Measurements from ENCODE around the gene FAM181A. TPM values are rescaled to one million over a fixed set of nuclear protein-coding genes. Genes with fewer than 3 reads are reported as not detected.

Gene FAM181A
- total RNA-seq, 4 donors from 2014 or later, result not detected

DNA sequence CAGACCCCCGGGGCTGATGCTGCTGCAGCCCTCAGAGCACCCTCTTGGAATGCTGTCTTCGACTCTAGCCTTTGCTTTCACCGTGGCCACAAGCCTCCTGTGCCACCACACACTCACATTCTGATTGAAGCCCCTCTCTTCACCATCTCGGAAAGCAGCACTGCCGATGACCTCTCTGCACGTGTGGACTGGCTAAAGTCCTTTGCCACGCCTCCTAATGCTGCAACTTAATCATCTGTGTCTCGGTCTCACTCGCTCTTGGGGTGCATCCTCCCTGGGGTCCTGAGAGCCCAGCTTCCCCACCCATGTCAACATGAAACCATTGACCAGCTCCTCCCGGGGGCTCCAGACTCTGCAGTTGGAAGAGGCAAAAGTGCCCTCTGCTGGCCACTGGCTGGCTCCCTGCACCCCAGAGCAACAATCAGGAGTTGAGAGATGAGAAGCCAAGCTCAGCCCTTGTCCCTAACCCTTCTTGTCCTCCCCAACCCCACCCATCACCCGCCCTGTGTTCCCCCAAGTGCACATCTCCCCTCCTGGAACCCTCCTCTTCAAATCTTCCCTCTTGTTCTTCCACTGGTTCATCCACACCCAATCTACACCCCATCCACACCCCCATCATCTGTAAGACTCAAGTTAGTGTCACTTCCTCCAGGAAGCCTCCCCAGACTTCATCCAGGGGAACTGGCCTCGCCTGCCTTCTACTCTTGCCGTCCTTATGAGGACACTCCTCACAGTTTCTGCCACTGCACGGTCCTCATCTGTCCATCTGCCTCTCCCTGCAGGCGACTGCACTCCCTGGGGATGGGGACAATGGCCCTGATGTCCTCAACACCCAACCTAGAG is 23.6 kb upstream of the FAM181A start:
- no peaks in the 10 kb centered on the region for H3K9me3 ChIP-seq
- intact Hi-C loops (cut with DNase I; ENCODE audit: low total_unique reads), result no loop called here
- no peak overlapping the region for H3K4me3 ChIP-seq
- H3K4me1 ChIP-seq, result peaks cover 0 to 3% (median 0%) of the 10 kb centered on the region in 4 donors
- 62 to 65% methylated on average over 3 to 15 of the region's 15 CpGs for WGBS, 2 donors (ENCODE audit: low coverage in 1 of 2)
- H3K27ac ChIP-seq, result no peak overlapping the region
- TF ChIP-seq, protein P1, sequence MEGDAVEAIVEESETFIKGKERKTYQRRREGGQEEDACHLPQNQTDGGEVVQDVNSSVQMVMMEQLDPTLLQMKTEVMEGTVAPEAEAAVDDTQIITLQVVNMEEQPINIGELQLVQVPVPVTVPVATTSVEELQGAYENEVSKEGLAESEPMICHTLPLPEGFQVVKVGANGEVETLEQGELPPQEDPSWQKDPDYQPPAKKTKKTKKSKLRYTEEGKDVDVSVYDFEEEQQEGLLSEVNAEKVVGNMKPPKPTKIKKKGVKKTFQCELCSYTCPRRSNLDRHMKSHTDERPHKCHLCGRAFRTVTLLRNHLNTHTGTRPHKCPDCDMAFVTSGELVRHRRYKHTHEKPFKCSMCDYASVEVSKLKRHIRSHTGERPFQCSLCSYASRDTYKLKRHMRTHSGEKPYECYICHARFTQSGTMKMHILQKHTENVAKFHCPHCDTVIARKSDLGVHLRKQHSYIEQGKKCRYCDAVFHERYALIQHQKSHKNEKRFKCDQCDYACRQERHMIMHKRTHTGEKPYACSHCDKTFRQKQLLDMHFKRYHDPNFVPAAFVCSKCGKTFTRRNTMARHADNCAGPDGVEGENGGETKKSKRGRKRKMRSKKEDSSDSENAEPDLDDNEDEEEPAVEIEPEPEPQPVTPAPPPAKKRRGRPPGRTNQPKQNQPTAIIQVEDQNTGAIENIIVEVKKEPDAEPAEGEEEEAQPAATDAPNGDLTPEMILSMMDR (IDR thresholded peaks at IDR 0.05), result peak in 1 of 5 experiments; percentile 11
- no peak for TF ChIP-seq POLR2A (IDR thresholded peaks at IDR 0.05)
- H3K27me3 ChIP-seq, result peaks cover 8% of the 10 kb centered on the region
- in situ Hi-C loops (cut with MboI; ENCODE audit: low pct_ligation_motif_present in 1 of 4, low pct_unique_long_range_greater_than_20kb in 1 of 4, low sequenced_read_pairs in 3 of 4), result loop anchor here in 1 of 4 donors (10.0 kb wide), 1 partner anchor 249 kb away; no protein-coding TSS in a partner anchor
- H3K36me3 ChIP-seq, result no peaks in the 10 kb centered on the region
- DNase-seq, result no peak

DNA sequence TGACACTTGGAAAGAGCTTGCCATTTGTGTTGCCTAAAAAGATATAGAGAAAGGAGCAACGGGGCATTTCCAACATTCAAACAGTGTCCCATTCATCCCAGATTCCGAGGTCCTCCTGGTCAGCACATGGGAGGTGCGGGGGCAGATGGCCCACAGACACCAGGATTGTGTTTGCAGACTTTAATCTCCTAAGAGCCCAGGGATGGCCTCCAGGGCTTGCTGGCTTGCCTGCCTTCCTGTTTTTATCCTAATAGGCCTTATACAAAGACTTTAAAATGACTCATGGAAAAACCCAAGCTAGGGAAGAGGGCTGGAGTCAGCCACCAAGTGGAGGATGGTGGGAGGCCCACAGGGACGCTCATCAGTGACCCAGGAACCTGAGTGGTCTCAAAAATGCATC is 21.5 kb upstream of the FAM181A start:
- peaks cover 0 to 3% (median 0%) of the 10 kb centered on the region in 4 donors for H3K4me1 ChIP-seq
- no peaks in the 10 kb centered on the region for H3K36me3 ChIP-seq
- no peak overlapping the region for H3K27ac ChIP-seq
- in situ Hi-C loops (cut with MboI; ENCODE audit: low pct_ligation_motif_present in 1 of 4, low pct_unique_long_range_greater_than_20kb in 1 of 4, low sequenced_read_pairs in 3 of 4) (loop anchor here in 1 of 4 donors (10.0 kb wide), 1 partner anchor 251 kb away; no protein-coding TSS in a partner anchor), intact Hi-C loops (cut with DNase I; ENCODE audit: low total_unique reads) (no loop called here)
- TF ChIP-seq POLR2AphosphoS5 (IDR thresholded peaks at IDR 0.05), result no peak
- no peak for TF ChIP-seq POLR2A (IDR thresholded peaks at IDR 0.05)
- no peaks in the 10 kb centered on the region for H3K9me3 ChIP-seq
- peaks cover 8% of the 10 kb centered on the region for H3K27me3 ChIP-seq
- DNase-seq, result no peak
- WGBS, 2 donors (ENCODE audit: low coverage in 1 of 2), result 75 to 100% methylated on average over 1 to 4 of the region's 4 CpGs
- no peak overlapping the region for H3K4me3 ChIP-seq

- TF ChIP-seq, protein P1 (IDR thresholded peaks at IDR 0.05), result peak; percentile 48 to 71 (median 64)
- TF ChIP-seq EP300 (IDR thresholded peaks at IDR 0.05; ENCODE audit: low read depth), result no peak
- Histone ChIP-seq H3K9me3 (no peaks in the 10 kb centered on the region), H3K27me3 (peaks cover 8% of the 10 kb centered on the region), H3K4me3 (no peak overlapping the region), H3K36me3 (no peaks in the 10 kb centered on the region), H3K27ac (no peak overlapping the region), H3K4me1 (peaks cover 0 to 3% (median 0%) of the 10 kb centered on the region in 4 donors)
- in situ Hi-C loops (cut with MboI; ENCODE audit: low pct_ligation_motif_present in 1 of 4, low pct_unique_long_range_greater_than_20kb in 1 of 4, low sequenced_read_pairs in 3 of 4) (loop anchor here in 1 of 4 donors (10.0 kb wide), 1 partner anchor 252 kb away; no protein-coding TSS in a partner anchor), intact Hi-C loops (cut with DNase I; ENCODE audit: low total_unique reads) (no loop called here)
- WGBS, 2 donors (ENCODE audit: low coverage in 1 of 2), result 43 to 76% methylated on average over 4 to 15 of the region's 15 CpGs
- peak; percentile 56 for DNase-seq
These were observed 20.5 kb upstream of the FAM181A start for GRCh38 chr14:93906341-93907329.

- DNase-seq, result no peak
- in situ Hi-C loops (cut with MboI; ENCODE audit: low pct_ligation_motif_present in 1 of 4, low pct_unique_long_range_greater_than_20kb in 1 of 4, low sequenced_read_pairs in 3 of 4) (loop anchor here in 1 of 4 donors (10.0 kb wide), 1 partner anchor 255 kb away; no protein-coding TSS in a partner anchor), intact Hi-C loops (cut with DNase I; ENCODE audit: low total_unique reads) (no loop called here)
- no peak for TF ChIP-seq EP300 (IDR thresholded peaks at IDR 0.05; ENCODE audit: low read depth)
- TF ChIP-seq POLR2AphosphoS5 (IDR thresholded peaks at IDR 0.05), result no peak
- TF ChIP-seq POLR2A (IDR thresholded peaks at IDR 0.05), result no peak
- TF ChIP-seq, protein P1 (IDR thresholded peaks at IDR 0.05), result no peak
- H3K4me3 ChIP-seq, result no peak overlapping the region
- no peak overlapping the region for H3K27ac ChIP-seq
- H3K4me1 ChIP-seq, result peaks cover 0 to 3% (median 0%) of the 10 kb centered on the region in 4 donors
- H3K27me3 ChIP-seq, result no peaks in the 10 kb centered on the region
- 74 to 83% methylated on average over 4 to 5 of the region's 5 CpGs for WGBS, 2 donors (ENCODE audit: low coverage in 1 of 2)
- no peaks in the 10 kb centered on the region for H3K9me3 ChIP-seq
- H3K36me3 ChIP-seq, result no peaks in the 10 kb centered on the region
These were observed 17.6 kb upstream of the FAM181A start for GRCh38 chr14:93909429-93910128.
